Sigmoid colon (tissue), 4 donors: ENCODE data around the gene IKZF1.

Experiments
- POLR2A ChIP-seq, 2 donors: fragments of 450-650 bp; IDR thresholded peaks; one replicate each; pipeline ENCODE4 v1.6.1; 2016; ENCODE audit warnings: antibody characterized with exemption in 2 of 2, mild to moderate bottlenecking in 2 of 2, moderate library complexity in 2 of 2
- POLR2AphosphoS5 ChIP-seq, 4 donors: sonication (generic); formaldehyde crosslinking; IDR thresholded peaks; one replicate each; pipeline ENCODE4 v1.6.1; 2017; ENCODE audit warnings: antibody characterized with exemption in 4 of 4
- TF ChIP-seq, protein P1 (sequence below), 4 experiments: fragments of 450-650 bp in 3 of 4; fragments of 200-600 bp in 1 of 4; IDR thresholded peaks; one replicate each; pipeline ENCODE4 v1.5.1; 2016 to 2019; ENCODE audit warnings: antibody characterized with exemption in 4 of 4, mild to moderate bottlenecking in 3 of 4, moderate library complexity in 2 of 4

DNA sequence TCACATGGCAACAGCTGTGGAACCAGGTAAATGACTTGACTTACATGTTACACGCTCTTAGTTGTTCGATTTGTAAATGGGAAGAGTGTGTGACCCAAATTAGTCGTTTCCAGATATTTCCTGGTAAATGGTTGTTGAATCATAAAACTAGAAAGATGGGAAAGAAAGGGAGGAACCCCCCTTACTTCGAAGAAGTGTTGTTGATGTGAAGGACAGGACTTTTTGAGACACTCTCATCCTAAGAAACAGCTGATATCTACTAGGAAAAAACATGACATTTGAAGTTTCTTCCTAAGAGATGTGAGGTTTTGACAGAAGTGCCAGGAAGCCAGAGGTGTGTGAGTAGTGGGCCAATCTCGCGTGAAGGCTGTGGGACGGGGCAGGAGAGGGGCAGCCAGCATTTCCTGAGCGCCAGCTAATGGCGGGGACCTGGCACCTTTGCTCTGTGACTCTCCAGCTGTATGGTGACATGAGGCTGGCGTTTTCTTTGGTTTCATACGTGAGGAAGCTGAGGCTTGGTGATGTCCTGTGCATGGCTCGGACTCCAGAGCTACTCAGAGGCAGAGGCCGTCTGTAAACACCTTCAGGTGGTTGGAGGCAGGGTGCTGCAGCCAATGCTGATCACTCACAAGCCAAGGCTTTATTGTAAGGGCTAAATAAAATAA, 53.7 kb downstream of the IKZF1 start:
- TF ChIP-seq, protein P1, sequence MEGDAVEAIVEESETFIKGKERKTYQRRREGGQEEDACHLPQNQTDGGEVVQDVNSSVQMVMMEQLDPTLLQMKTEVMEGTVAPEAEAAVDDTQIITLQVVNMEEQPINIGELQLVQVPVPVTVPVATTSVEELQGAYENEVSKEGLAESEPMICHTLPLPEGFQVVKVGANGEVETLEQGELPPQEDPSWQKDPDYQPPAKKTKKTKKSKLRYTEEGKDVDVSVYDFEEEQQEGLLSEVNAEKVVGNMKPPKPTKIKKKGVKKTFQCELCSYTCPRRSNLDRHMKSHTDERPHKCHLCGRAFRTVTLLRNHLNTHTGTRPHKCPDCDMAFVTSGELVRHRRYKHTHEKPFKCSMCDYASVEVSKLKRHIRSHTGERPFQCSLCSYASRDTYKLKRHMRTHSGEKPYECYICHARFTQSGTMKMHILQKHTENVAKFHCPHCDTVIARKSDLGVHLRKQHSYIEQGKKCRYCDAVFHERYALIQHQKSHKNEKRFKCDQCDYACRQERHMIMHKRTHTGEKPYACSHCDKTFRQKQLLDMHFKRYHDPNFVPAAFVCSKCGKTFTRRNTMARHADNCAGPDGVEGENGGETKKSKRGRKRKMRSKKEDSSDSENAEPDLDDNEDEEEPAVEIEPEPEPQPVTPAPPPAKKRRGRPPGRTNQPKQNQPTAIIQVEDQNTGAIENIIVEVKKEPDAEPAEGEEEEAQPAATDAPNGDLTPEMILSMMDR (IDR thresholded peaks at IDR 0.05): no peak
- TF ChIP-seq POLR2A (IDR thresholded peaks at IDR 0.05) (no peak), POLR2AphosphoS5 (IDR thresholded peaks at IDR 0.05) (no peak)
